PFSK-1 (cell line): ENCODE measurements around the gene VAMP7.

ENCODE experiments used
- FOXP2 ChIP-seq: optimal IDR thresholded peaks from 2 replicates; pipeline ENCODE3; 2011; ENCODE audit warnings: borderline replicate concordance, control low read depth, inconsistent platforms; ENCODE audit not compliant: insufficient read depth; ENCODE audit errors: extremely low read length, extremely low read depth
- POLR2AphosphoS5 ChIP-seq: IDR thresholded peaks from 2 replicates; pipeline ENCODE4 v1.6.1; 2012; ENCODE audit warnings: low read depth, mild to moderate bottlenecking, control low read depth, low read length, moderate library complexity
- SIN3A ChIP-seq: IDR thresholded peaks from 2 replicates; pipeline ENCODE4 v1.6.1; 2012; ENCODE audit warnings: mild to moderate bottlenecking, low read length, moderate library complexity, borderline replicate concordance; ENCODE audit not compliant: insufficient read depth
- TAF1 ChIP-seq: IDR thresholded peaks from 2 replicates; pipeline ENCODE4 v1.6.1; 2012; ENCODE audit warnings: low read length, control low read depth, borderline replicate concordance; ENCODE audit not compliant: insufficient read depth
- TF ChIP-seq, protein P1 (sequence below), 2 experiments: IDR thresholded peaks; 2 replicates each; pipeline versions ENCODE4 v1.6.1 to v1.8.0; 2011 to 2012; ENCODE audit warnings: low read depth in 2 of 2, low read length in 2 of 2, control low read depth in 1 of 2, inconsistent platforms in 1 of 2, mild to moderate bottlenecking in 1 of 2, moderate library complexity in 1 of 2; ENCODE audit not compliant: insufficient read depth in 1 of 2

VAMP7 gene

DNA sequence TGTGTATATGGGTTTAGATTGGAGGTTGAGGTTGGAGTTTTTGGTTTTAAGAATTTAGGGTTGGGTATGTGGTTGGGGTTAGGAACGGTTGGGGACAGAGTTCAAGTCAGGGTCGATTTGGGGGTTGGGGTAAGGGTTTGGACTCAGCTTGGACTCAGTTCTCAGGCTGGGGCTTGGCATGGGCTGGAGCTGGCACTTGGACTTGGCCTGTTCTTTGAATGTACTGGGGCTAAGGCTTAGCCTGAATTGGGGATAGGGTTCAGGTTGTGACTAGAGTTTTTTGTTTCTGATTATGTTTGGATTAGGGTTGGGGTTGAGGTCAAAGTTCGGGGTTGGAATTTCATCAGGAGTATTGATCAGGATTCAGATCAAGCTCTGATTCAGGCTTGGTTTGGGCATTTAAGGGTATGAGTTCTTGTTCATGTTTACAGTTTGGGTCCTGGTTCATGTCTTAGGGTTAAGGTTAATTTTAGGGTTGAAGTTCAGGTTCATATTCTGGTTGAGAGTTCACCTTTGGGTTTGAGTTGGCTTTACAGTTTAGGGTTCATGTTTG is 70.2 kb downstream of the VAMP7 start:
- TF ChIP-seq, protein P1, sequence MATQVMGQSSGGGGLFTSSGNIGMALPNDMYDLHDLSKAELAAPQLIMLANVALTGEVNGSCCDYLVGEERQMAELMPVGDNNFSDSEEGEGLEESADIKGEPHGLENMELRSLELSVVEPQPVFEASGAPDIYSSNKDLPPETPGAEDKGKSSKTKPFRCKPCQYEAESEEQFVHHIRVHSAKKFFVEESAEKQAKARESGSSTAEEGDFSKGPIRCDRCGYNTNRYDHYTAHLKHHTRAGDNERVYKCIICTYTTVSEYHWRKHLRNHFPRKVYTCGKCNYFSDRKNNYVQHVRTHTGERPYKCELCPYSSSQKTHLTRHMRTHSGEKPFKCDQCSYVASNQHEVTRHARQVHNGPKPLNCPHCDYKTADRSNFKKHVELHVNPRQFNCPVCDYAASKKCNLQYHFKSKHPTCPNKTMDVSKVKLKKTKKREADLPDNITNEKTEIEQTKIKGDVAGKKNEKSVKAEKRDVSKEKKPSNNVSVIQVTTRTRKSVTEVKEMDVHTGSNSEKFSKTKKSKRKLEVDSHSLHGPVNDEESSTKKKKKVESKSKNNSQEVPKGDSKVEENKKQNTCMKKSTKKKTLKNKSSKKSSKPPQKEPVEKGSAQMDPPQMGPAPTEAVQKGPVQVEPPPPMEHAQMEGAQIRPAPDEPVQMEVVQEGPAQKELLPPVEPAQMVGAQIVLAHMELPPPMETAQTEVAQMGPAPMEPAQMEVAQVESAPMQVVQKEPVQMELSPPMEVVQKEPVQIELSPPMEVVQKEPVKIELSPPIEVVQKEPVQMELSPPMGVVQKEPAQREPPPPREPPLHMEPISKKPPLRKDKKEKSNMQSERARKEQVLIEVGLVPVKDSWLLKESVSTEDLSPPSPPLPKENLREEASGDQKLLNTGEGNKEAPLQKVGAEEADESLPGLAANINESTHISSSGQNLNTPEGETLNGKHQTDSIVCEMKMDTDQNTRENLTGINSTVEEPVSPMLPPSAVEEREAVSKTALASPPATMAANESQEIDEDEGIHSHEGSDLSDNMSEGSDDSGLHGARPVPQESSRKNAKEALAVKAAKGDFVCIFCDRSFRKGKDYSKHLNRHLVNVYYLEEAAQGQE (IDR thresholded peaks at IDR 0.05; ENCODE audit: insufficient read depth in 1 of 2, low read depth in 2 of 2, low read length in 2 of 2): no peak
- TF ChIP-seq TAF1: no peak
- no peak for TF ChIP-seq SIN3A
- no peak for TF ChIP-seq FOXP2
- no peak for TF ChIP-seq POLR2AphosphoS5

DNA sequence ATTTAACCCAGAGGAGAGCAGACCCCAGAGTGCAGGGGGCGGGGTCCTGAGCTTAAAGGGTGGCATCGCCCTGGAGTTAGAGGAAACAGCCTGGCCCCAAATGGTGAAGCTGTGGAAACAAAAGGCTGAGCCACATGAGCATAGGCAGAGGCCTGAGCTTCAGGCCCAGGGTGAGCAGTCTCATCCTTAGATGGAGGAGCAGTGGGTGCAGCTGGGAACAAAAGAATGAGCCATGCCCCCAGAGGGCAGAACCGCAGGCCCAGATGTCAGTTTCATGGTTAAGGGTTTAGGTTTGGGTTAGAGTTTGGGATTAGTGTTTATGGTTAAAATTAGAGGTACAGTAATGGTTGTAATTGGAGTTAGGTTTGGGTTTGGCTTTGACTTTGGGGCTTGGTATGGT is 71.9 kb downstream of the VAMP7 start:
- no peak for TF ChIP-seq TAF1

DNA sequence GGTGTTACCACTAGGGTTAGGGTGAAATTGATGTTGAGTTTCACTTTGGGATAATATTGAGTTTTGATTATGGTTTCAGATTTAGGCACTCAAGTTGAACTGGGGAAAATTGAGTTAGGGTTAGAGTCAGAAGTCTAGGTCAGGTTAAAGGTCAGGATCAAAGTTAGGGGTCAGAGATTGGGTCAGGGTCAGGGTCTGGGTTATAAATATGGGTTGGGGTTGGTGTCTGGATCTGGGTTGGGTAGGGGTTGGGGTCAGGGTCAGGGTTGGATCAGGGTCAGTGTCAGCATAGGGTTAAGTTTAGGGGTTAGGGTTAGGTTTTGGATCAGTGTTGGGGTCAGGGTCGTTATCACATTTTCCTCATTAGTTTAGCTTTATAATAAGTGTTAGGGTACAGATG is 73.6 kb downstream of the VAMP7 start:
- TF ChIP-seq FOXP2: no peak
- no peak for TF ChIP-seq POLR2AphosphoS5
- TF ChIP-seq, protein P1 (IDR thresholded peaks at IDR 0.05; ENCODE audit: insufficient read depth in 1 of 2, low read depth in 2 of 2, low read length in 2 of 2): no peak
- TF ChIP-seq TAF1: no peak
- TF ChIP-seq SIN3A: no peak

DNA sequence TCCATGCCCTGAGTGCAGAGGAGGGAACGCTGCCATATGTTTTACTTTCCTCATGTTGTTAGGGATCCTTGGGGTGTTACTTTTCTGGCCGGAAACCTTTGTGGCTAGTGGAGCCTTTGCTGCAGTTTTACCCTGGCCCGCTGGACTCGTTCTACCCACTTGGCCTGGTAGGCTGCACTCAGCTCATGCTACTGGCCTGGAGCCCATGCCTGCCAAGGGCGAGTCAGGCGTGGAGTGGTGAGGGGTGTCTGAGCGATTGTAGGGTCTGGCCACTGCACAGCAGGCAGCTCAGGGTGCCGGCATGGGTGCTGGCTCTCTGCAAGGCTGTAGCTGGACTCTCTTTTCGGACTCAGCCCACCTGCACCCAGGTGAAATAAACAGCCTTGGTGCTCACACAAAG is 75.0 kb downstream of the VAMP7 start:
- TF ChIP-seq POLR2AphosphoS5: no peak
- TF ChIP-seq, protein P1 (IDR thresholded peaks at IDR 0.05; ENCODE audit: insufficient read depth in 1 of 2, low read depth in 2 of 2, low read length in 2 of 2): no peak
- TF ChIP-seq SIN3A: no peak
- no peak for TF ChIP-seq FOXP2
- no peak for TF ChIP-seq TAF1

DNA sequence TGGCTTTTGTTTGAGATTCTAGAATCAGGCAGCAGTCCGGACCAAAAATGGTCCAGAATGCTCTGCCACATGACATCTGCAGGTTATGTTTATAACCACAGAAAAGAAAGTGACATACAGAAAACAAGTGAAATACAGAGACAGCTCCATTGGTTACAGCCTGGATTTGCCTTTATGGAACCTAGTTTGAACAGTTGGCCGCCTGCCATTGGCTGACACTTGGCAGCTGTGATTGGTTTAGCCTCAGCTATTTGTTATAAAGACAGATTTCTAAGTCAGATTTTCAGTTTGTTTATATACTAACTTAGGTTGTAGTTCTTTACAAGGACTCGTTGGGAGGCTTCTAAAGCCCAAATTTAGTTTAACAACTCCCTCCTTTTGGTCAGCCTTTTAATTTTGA is 75.5 kb downstream of the VAMP7 start:
- TF ChIP-seq FOXP2 (no peak), TAF1 (no peak), SIN3A (no peak), POLR2AphosphoS5 (no peak)
- TF ChIP-seq, protein P1 (IDR thresholded peaks at IDR 0.05; ENCODE audit: insufficient read depth in 1 of 2, low read depth in 2 of 2, low read length in 2 of 2): no peak

DNA sequence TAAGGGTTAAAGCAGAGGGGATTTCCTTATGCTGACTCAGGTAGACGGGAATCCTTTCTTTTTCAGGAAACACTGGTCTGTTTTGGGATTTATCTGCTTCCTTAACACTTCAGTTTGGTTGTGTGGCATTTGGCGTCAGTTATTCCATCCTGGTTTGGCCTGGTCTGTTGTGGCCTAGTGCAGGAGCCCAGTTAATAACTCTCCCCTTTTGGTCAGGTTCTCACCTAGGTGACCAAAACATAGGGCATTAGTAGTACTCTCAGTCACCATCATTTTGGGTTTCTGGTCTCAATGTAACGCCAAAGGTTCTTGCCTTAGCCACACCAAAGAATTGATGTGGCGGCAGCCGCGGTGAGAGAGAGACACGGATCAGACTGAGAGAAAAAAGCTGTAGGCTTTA is 76.7 kb downstream of the VAMP7 start:
- TF ChIP-seq POLR2AphosphoS5 (no peak), TAF1 (no peak)
